ENCODE measurements around the gene AMOT.

The AMOT gene

GRCh38 chrX:112835019-112835418 is 5.6 kb downstream of the AMOT start:
- no peak for DNase-seq

GRCh38 chrX:112834031-112834845 is 6.4 kb downstream of the AMOT start:
- no peak for DNase-seq

- no peak for DNase-seq
Observed at GRCh38 chrX:112832481-112833095, 8.0 kb downstream of the AMOT start.

- no peak for DNase-seq
Observed at GRCh38 chrX:112830540-112830939, 10.1 kb downstream of the AMOT start.

GRCh38 chrX:112827292-112827903 is 13.2 kb downstream of the AMOT start:
- DNase-seq = no peak

GRCh38 chrX:112826023-112826422 is 14.6 kb downstream of the AMOT start:
- DNase-seq = no peak

GRCh38 chrX:112822892-112823291 is 17.7 kb downstream of the AMOT start:
- DNase-seq = no peak

GRCh38 chrX:112820364-112821268 is 20.0 kb downstream of the AMOT start:
- DNase-seq = no peak

GRCh38 chrX:112819813-112820212 is 20.8 kb downstream of the AMOT start:
- DNase-seq = no peak

GRCh38 chrX:112819008-112819640 is 21.5 kb downstream of the AMOT start:
- DNase-seq = no peak

- DNase-seq = no peak
Observed at GRCh38 chrX:112818114-112819007, 22.3 kb downstream of the AMOT start.

- no peak for DNase-seq
Observed at GRCh38 chrX:112816908-112817307, 23.7 kb downstream of the AMOT start.

- no peak for DNase-seq
Observed at GRCh38 chrX:112814496-112814895, 26.1 kb downstream of the AMOT start.

GRCh38 chrX:112812741-112813140 is 27.9 kb downstream of the AMOT start:
- DNase-seq = no peak

GRCh38 chrX:112808651-112809195 is 31.9 kb downstream of the AMOT start:
- no peak for DNase-seq

GRCh38 chrX:112808007-112808406 is 32.6 kb downstream of the AMOT start:
- DNase-seq = no peak

- DNase-seq = no peak
Observed at GRCh38 chrX:112803060-112803459, 37.6 kb downstream of the AMOT start.

GRCh38 chrX:112802541-112802940 is 38.1 kb downstream of the AMOT start:
- DNase-seq = no peak

GRCh38 chrX:112800971-112801775 is 39.5 kb downstream of the AMOT start:
- no peak for DNase-seq

- no peak for DNase-seq
Observed at GRCh38 chrX:112799425-112799824, 41.2 kb downstream of the AMOT start.

Measured in bone marrow (tissue), 2 donors.